ENCODE results near the gene PLCXD1.
"Not testable (repeated sequence)": the region's sequence is repeated elsewhere in the genome, so short reads cannot be mapped to it uniquely, and the experiment has no call there.

Gene PLCXD1

DNA sequence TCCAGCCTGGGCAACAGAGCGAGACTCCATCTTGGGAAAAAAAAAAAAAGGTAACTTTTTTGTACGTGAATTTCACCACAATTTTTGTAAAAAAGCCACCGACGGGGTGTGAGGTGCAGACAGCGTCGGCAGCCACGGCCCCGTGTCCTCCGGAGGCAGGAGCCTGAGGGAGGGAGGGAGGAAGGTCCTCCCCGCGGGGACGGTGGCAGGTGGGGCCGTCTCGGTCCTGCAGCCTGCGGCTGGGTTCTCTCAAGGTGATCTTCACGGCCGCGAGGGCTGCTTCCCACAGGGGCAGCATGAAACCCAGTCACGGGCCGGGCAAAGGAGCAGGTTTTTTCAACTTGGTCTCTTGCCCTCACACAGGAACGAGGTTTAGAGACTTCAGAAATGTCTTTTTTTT, 14.0 kb downstream of the PLCXD1 start:
- Mint-ChIP-seq H3K27me3 (no peaks in the 10 kb centered on the region), H3K9me3 (no peaks in the 10 kb centered on the region), H3K36me3 (peaks cover 34 to 44% of the 10 kb centered on the region in 2 donors), H3K27ac (no peak overlapping the region), H3K4me3 (no peak overlapping the region), H3K4me1 (no peaks in the 10 kb centered on the region)
- no peak for DNase-seq
- ATAC-seq (replicated peaks): no peak

DNA sequence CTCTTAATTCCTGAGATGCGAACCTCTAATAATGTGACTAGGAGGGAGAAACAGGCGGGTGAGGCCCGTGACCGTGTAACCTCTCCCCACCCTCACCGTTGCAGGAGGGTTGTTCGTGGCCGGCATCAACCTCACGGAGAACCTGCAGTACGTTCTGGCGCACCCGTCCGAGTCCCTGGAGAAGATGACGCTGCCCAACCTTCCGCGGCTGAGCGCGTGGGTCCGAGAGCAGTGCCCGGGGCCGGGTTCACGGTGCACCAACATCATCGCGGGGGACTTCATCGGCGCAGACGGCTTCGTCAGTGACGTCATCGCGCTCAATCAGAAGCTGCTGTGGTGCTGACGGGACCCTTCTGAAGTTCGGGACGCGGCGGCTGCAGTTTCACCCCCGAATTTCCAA, 17.8 kb downstream of the PLCXD1 start:
- no peak for DNase-seq

DNA sequence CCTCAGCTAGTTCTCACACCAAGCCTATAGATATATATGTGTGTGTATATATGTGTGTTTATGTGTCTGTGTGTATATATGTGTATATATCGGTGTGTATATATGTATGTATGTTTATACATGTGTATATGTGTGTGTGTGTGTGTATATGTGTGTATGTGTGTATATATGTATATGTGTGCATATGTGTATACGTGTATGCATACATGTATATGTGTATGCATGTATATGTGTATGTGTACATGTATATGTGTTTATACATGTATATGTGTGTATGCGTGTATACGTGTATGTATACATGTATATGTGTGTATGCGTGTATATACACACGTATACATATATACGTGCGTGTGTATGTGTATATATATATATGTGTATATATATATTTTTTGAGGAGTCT, 19.2 kb downstream of the PLCXD1 start:
- peaks cover 47 to 52% of the 10 kb centered on the region in 2 donors for H3K36me3 Mint-ChIP-seq
- no peaks in the 10 kb centered on the region for H3K27me3 Mint-ChIP-seq
- no peak for DNase-seq
- H3K27ac Mint-ChIP-seq: no peak overlapping the region
- no peak for ATAC-seq (replicated peaks)
- peaks cover 0 to 4% of the 10 kb centered on the region in 2 donors for H3K4me1 Mint-ChIP-seq
- no peak overlapping the region for H3K4me3 Mint-ChIP-seq
- H3K9me3 Mint-ChIP-seq: no peaks in the 10 kb centered on the region

More for the DNA sequence above, 17.8 kb downstream of the PLCXD1 start:
- Mint-ChIP-seq H3K4me3 (no peak overlapping the region), H3K9me3 (no peaks in the 10 kb centered on the region), H3K36me3 (peaks cover 34 to 41% of the 10 kb centered on the region in 2 donors), H3K27me3 (no peaks in the 10 kb centered on the region), H3K27ac (no peak overlapping the region), H3K4me1 (peaks cover 0 to 4% of the 10 kb centered on the region in 2 donors)
- no peak for ATAC-seq (replicated peaks)

DNA sequence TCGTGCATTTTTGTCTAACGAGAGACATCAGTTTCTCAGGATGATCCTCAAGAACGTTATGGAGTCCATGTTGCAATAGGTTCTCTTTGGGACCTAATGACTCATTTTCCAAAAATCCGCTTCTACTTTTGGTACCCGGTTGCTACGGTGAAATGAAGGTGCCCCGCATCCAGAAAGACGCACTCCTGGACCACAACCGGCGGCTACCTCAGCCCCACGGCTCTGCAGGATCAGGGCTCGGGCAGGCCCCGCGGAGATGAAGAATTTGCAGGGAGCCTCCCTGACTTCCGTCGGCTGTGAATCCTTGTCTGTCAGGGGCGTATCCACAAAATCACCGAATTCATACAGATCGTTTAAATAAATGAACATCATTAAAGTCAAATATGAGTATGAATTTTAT, 21.8 kb downstream of the PLCXD1 start:
- H3K4me1 Mint-ChIP-seq: peaks cover 0 to 4% of the 10 kb centered on the region in 2 donors
- H3K9me3 Mint-ChIP-seq: no peaks in the 10 kb centered on the region
- H3K27me3 Mint-ChIP-seq: no peaks in the 10 kb centered on the region
- H3K4me3 Mint-ChIP-seq: no peak overlapping the region
- peaks cover 52 to 57% of the 10 kb centered on the region in 2 donors for H3K36me3 Mint-ChIP-seq
- DNase-seq (no peak), ATAC-seq (replicated peaks) (no peak)
- H3K27ac Mint-ChIP-seq: no peak overlapping the region

DNA sequence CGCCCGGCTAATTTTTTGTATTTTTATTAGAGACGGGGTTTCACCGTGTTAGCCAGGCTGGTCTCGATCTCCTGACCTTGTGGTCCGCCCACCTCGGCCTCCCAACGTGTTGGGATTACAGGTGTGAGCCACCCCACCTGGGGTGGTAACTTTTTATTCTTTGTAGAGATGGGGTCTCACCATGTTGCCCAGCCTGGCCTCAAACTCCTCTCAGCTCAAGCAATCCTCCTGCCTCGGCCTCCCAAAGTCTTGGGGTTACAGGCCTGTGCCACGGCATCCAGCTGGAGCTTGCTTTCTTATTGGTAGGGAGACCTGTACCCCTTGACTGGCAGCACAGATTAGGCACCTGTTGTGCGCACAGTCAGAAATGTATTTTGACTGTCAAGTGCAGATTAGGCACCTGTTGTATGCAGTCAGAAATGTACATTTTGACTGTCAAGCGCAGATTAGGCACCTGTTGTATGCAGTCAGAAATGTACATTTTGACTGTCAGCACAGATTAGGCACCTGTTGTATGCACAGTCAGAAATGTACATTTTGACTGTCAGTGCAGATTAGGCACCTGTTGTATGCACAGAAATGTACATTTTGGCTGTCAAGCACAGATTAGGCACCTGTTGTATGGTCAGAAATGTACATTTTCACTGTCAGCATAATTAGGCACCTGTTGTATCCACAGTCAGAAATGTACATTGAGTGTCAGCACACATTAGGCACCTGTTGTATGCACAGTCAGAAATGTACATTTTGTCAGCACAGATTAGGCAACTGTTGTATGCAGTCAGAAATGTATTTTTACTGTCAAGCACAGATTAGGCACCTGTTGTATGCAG, 24.8 kb downstream of the PLCXD1 start:
- not testable (repeated sequence) for ATAC-seq (replicated peaks); H3K9me3 Mint-ChIP-seq; H3K27ac Mint-ChIP-seq; H3K4me3 Mint-ChIP-seq; H3K4me1 Mint-ChIP-seq; DNase-seq; H3K27me3 Mint-ChIP-seq
- peaks cover 65% of the 10 kb centered on the region in 2 donors for H3K36me3 Mint-ChIP-seq

DNA sequence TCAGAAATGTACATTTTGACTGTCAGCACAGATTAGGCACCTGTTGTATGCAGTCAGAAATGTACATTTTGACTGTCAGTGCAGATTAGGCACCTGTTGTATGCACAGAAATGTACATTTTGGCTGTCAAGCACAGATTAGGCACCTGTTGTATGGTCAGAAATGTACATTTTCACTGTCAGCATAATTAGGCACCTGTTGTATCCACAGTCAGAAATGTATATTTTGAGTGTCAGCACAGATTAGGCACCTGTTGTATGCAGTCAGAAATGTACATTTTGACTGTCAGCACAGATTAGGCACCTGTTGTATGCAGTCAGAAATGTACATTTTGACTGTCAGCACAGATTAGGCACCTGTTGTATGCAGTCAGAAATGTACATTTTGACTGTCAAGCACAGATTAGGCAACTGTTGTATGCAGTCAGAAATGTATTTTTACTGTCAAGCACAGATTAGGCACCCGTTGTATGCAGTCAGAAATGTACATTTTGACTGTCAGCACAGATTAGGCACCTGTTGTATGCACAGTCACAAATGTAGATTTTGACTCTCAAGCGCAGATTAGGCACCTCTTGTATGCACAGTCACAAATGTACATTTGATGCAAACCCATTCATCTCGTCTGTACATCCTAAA, 25.6 kb downstream of the PLCXD1 start:
- H3K4me3 Mint-ChIP-seq, H3K27ac Mint-ChIP-seq, H3K27me3 Mint-ChIP-seq: not testable (repeated sequence)

DNA sequence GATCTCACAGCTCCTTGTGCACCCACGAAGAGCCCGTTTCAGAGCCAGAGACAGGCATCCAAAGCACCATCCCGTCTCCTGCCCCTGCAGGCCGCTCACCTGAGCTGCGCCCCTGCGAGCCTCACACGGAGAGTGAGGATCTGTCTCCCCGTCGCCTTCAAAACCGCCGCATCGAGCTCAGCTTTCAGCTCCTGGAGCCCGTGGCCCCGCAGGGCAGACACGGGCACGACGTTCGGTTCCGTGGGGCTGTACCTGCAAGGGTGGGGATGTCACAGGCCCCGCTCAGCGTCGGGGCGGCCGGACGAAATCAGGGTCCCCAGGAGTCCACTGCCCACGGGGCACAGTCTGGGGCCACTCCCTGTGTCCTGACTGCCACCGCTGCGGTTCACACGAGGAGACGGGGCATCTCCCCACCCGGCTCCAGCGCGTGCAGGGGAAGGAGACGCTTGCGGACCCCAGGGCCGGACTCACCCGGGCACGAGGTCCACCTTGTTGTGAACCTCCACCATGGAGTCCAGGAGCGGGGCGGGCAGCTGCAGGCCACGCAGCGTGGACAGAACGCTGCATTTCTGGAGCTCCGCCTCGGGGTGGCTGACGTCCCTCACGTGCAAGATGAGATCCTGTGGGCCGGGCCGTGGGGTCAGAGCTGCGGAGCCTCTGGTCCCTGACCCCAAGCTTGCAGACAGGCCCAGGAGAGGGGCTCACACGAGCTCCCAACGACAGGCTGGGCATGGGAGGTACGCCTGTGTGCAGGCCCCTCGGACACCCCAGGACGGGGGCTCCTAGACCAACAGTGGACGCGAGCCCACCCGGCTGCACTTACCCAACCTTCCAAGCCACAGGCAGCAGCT, 26.3 kb downstream of the PLCXD1 start:
- Mint-ChIP-seq H3K4me3 (no peak overlapping the region), H3K27me3 (no peaks in the 10 kb centered on the region), H3K9me3 (no peaks in the 10 kb centered on the region), H3K36me3 (peaks cover 62 to 64% of the 10 kb centered on the region in 2 donors), H3K4me1 (no peaks in the 10 kb centered on the region), H3K27ac (no peak overlapping the region)
- DNase-seq (no peak), ATAC-seq (replicated peaks) (no peak)

More for the DNA sequence above, 25.6 kb downstream of the PLCXD1 start:
- ATAC-seq (replicated peaks); H3K9me3 Mint-ChIP-seq; H3K4me1 Mint-ChIP-seq; DNase-seq: not testable (repeated sequence)
- peaks cover 62 to 63% of the 10 kb centered on the region in 2 donors for H3K36me3 Mint-ChIP-seq

DNA sequence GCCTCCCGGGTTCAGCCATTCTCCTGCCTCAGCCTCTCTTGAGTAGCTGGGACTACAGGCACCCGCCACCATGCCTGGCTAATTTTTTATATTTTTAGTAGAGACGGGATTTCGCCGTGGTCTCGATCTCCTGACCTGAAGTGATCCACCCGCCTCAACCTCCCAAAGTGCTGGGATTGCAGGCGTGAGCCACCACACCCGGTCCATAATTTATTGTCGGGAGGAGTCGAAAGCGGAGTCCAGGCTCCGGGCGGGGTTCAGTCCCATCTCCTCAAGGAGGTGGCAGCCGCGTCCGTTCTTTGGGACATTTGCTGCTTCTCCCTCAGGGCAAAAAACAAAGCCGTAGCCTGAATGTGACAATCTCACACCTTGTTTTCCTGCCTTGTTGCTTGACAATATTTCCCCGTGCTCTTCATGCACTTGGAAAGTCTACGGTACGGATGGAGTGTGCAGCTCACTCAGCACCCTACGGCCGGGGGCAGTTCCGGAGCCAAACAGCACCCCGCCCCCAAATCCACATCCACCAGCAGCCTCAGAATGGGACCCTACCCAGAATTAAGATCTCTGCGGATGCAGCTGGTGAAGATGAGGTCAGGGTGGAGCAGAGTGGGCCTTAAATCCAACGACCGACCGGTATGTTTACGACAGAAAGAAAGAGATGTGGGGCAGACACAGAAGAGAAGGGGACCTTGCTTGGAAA, 27.8 kb downstream of the PLCXD1 start:
- no peak overlapping the region for H3K4me3 Mint-ChIP-seq
- no peaks in the 10 kb centered on the region for H3K27me3 Mint-ChIP-seq
- no peaks in the 10 kb centered on the region for H3K4me1 Mint-ChIP-seq
- H3K27ac Mint-ChIP-seq: no peak overlapping the region
- no peak for ATAC-seq (replicated peaks)
- no peak for DNase-seq
- H3K36me3 Mint-ChIP-seq: peaks cover 61 to 65% of the 10 kb centered on the region in 2 donors
- no peaks in the 10 kb centered on the region for H3K9me3 Mint-ChIP-seq

DNA sequence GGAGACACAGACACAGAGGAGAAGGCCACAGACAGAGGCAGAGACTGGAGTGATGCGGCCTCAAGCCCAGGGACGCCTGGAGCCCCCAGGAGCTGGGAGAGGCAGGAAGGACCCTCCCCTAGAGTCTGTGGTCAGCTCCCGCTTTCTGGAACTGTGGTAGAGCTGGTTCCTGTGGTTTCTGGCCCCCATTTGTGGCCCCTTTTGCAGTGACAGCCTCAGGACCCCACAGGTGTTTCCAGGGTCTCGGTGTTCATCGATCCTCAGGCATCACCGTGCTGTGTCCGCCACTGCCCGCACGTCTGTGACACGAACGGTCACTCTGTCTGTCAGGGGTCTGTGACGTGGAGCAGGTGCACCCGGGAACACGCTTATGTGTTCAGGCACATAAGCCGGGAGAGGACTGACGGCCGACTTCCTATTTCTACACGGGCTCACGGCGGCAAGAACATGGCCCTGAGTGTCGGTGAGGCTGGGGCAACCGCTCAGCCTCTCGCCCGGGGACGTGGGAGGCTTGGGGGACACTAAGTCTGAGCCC, 29.5 kb downstream of the PLCXD1 start:
- no peaks in the 10 kb centered on the region for H3K9me3 Mint-ChIP-seq
- ATAC-seq (replicated peaks): no peak
- no peak for DNase-seq
- H3K36me3 Mint-ChIP-seq: peaks cover 48 to 52% of the 10 kb centered on the region in 2 donors
- no peaks in the 10 kb centered on the region for H3K27me3 Mint-ChIP-seq
- peak overlapping the region; percentile 47 for H3K27ac Mint-ChIP-seq
- H3K4me1 Mint-ChIP-seq: no peaks in the 10 kb centered on the region
- no peak overlapping the region for H3K4me3 Mint-ChIP-seq

DNA sequence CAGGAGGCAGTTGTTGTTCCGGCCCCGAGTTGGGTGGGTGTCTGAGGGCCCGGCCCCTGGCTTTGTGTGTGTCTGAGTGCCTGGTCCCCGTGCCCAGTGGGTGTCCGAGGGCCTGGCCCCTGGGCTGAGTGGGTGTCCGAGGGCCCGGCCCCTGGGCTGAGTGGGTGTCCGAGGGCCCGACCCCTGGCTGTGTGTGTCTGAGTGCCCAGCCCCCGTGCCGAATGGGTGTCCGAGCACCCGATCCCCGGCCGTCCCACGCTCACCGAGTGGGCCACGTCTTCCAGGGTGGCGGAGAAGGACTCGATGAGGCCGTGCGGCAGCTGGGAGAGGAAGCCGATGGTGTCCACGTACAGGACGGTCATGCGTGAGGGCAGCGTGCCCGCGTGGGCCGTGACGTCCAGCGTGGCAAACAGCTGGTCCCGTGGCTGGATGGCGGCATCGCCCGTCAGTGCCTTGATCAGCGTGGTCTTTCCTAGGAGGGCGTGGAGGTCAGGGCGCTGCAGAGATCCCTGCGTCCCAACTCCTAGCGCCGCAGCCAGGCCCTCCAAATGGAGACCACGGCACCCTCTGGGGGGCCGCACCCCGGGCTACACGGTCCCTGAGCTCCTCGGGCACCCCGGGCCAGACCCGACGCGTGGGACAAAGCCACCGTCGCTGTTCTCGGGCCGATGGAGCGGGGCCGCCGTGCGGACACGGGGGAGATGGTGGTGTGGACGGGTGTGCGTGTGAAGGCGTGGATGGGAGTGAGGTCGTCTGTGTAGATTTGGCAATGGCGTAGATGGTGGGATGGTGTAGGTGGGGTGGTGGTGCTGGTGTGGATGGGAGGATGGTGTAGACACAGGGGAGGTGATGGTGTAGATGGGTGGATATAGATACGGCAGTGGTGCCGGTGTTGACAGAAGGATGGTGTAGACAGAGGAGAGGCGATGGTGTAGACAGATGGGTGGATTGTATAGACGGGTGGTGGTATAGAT, 30.3 kb downstream of the PLCXD1 start:
- no peaks in the 10 kb centered on the region for H3K9me3 Mint-ChIP-seq
- no peak for DNase-seq
- peak overlapping the region; percentile 49 for H3K27ac Mint-ChIP-seq
- peaks cover 42 to 50% of the 10 kb centered on the region in 2 donors for H3K36me3 Mint-ChIP-seq
- H3K4me1 Mint-ChIP-seq: no peaks in the 10 kb centered on the region
- H3K4me3 Mint-ChIP-seq: peak overlapping the region in 1 of 2 donors; percentile 1
- H3K27me3 Mint-ChIP-seq: no peaks in the 10 kb centered on the region
- ATAC-seq (replicated peaks): no peak

DNA sequence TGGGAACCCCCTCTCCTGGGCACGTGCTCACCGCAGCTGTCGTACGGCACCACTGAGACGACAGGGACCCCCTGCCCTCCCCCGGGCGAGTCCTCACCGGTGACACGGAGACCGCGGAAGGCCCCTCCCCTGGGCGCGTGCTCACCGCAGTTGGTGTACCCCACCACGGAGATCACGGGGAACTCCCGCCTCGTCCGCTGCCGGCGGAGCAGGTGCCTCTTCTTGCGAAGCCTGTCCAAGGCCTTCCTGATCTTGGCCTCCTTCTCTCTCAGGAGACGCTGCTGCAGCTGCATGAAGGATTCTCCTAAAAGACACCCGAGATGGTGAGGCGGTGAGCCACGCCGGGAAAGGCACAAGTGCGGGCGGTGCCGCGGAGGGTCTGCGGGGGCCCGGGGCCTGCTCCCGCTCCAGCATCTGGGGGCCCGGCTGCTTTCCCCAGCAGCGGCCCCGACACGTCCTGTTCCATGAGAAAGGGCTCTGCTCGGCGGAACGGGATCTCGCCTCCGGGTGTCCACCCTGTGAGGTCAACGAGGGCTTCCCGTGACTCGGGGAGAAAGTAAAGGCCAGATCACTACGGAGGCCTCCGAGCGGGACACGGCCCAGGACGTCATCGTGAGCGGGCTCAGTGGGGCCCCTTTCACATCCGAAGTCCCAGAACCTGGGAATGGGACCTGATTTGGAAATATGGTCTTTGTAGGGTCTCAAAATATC, 31.6 kb downstream of the PLCXD1 start:
- no peak overlapping the region for H3K4me3 Mint-ChIP-seq
- H3K27ac Mint-ChIP-seq: no peak overlapping the region
- DNase-seq: no peak
- H3K36me3 Mint-ChIP-seq: peaks cover 36 to 44% of the 10 kb centered on the region in 2 donors
- H3K9me3 Mint-ChIP-seq: peaks cover 0 to under 1% of the 10 kb centered on the region in 2 donors
- ATAC-seq (replicated peaks): no peak
- H3K27me3 Mint-ChIP-seq: no peaks in the 10 kb centered on the region
- peaks cover 0 to 6% of the 10 kb centered on the region in 2 donors for H3K4me1 Mint-ChIP-seq

DNA sequence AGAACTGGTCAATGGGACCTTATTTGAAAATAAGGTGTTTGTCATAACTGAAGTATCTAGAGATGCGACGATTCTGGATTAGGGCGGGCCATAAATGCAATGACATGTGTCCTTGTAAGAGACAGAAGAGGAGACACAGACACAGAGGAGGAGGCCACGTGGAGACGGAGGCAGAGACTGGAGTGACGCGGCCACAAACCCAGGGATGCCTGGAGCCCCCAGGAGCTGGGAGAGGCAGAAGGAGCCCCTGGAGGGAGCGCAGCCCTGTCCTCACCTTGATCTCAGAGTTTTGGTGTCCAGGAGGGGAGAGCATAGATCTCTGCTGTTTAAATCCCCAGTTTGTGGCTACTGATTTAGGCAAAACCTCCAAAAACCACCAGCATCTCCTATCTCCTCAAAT, 32.4 kb downstream of the PLCXD1 start:
- peaks cover 0 to 2% of the 10 kb centered on the region in 2 donors for H3K9me3 Mint-ChIP-seq
- ATAC-seq (replicated peaks) (no peak), DNase-seq (no peak)
- no peaks in the 10 kb centered on the region for H3K27me3 Mint-ChIP-seq
- no peak overlapping the region for H3K27ac Mint-ChIP-seq
- no peak overlapping the region for H3K4me3 Mint-ChIP-seq
- H3K4me1 Mint-ChIP-seq: peaks cover 0 to 9% of the 10 kb centered on the region in 2 donors
- H3K36me3 Mint-ChIP-seq: peaks cover 39% of the 10 kb centered on the region in 2 donors
